Kidney capillary endothelial cell (primary cell): ENCODE measurements around the gene GMPPB.
A peak's percentile ranks its signal among the peaks of the same experiment; 100 is the strongest.
"Not testable (repeated sequence)": the region's sequence is repeated elsewhere in the genome, so short reads cannot be mapped to it uniquely, and the experiment has no call there.

Experiments
- DNase-seq: peaks from one replicate; pipeline ENCODE4 v3.0.0-alpha.2; 2018; ENCODE audit warnings: low spot score

GMPPB gene

GRCh38 chr3:49689908-49690624 lies 33.7 kb downstream of the GMPPB start:
- DNase-seq = not testable (repeated sequence)

GRCh38 chr3:49689046-49689907 lies 34.5 kb downstream of the GMPPB start, which contains the start of the genes MST1 and RNF123:
MST1 (minus strand) TSS chr3:49689474; CDS start chr3:49688691, 783 bp downstream.
RNF123 (plus strand) TSS chr3:49689557; CDS start chr3:49691166, 1,609 bp downstream.
- DNase-seq = peak; percentile 81

GRCh38 chr3:49688338-49689045 lies 35.3 kb downstream of the GMPPB start:
- DNase-seq = not testable (repeated sequence)

DNA sequence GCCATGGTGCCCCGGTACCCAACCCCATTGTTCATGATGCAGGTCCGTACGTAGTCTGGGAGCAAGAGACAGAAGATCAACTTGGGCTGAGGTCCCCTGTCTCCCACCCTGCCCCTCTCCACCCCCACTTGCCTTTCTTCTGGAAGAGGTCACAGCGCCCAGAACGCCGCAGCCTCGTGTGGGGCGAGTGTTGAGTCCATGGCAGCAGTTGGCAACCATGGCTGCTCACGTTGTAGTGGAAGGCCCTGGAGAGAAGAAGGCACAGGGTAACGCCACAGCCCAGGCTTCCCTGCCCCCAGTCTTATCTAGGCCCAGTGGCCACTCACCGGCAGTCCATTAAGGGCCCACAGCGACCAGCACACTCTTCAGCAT lies 36.3 kb downstream of the GMPPB start:
- DNase-seq = not testable (repeated sequence)

DNA sequence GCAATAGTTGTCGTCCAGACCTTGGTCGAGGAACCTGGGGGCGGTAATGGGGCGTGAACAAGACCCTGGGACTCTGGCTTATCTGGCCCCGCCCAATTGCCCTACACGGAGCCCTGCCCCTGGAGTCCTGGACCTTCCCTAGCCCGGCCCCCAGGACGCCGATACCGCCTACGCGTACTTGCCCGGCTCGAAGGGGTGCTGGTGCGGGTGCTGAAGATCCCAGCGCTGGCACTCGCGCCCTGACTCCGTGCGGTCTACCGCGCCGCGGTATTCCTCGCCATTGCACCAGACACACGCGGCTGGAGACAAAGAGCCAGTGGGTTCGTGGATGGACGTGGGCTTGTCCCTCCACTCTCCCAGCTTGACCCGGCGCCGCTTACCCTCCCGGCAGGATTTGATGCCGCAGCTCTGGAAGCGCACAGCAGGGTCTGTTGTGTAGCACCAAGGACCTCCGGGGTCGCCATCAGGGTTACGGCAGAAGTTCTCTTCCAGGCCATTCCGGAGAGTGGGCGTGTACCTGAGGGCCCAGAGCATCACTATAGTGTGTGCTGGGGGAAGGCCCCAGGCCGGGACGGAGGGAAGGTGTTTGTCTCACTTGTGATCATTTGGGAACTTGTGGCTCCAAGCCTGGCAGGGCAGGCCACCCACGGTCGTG lies 36.9 kb downstream of the GMPPB start:
- not testable (repeated sequence) for DNase-seq

- DNase-seq = not testable (repeated sequence)
Measured at GRCh38 chr3:49686346-49686745, 37.4 kb downstream of the GMPPB start.

DNA sequence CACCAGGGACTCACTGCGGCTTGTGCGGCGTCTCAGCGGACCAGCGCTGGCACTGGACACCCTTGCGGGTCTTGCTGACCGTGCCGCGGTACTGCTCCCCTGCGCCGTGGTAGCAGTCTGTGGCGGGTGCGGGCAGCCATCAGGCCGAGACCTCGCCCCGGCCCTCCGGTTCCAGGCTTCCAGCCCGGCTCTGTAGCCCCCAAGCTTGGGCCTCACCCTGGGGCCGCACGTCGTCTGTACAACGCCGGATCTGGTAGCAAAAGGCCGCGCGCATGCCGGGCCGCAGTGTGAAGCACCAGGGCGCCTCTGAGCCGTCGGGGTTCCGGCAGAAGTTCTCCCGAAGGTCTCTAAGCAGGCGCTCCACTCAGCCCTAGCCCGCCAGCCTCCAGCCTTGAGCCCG lies 37.9 kb downstream of the GMPPB start:
- DNase-seq = not testable (repeated sequence)

- DNase-seq = not testable (repeated sequence)
Measured at GRCh38 chr3:49685103-49685502, 38.6 kb downstream of the GMPPB start.

GRCh38 chr3:49684453-49684852 lies 39.3 kb downstream of the GMPPB start:
- not testable (repeated sequence) for DNase-seq

GRCh38 chr3:49683162-49683561 lies 40.6 kb downstream of the GMPPB start:
- no peak for DNase-seq

DNA sequence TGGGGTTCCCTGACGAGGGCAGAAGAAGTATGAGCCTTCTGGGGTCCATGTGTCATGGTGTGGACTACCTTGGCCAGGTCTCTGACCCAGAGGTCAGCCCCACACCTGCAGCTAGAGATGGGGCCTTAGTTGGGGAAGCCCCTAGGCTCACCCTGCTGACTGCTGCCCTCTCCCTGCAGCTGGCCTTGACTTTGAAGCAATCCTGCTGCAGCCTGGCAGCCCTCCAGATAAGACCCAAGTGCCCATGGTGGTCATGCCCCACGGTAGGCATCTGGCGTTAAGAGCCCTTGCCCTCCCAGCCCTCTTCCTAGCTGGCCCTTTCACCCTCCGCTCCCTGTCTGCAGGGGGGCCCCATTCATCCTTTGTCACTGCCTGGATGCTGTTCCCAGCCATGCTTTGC lies 42.2 kb downstream of the GMPPB start:
- no peak for DNase-seq

DNA sequence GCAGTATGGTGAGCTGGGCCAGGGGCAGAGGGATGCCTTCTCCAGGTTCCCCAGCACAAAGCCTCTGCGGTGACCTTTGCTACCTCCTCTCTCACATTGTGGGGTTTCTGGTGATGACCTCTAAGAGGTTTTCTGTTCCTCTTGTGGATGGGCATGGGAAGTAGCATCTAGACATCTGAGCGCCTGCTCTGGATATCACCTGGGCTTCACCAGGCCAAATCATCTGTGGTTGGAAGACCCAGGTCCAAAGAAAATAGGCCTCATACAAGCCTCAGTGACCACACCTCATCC lies 42.6 kb downstream of the GMPPB start:
- DNase-seq = no peak

GRCh38 chr3:49680493-49681231 lies 43.1 kb downstream of the GMPPB start:
- DNase-seq = no peak

DNA sequence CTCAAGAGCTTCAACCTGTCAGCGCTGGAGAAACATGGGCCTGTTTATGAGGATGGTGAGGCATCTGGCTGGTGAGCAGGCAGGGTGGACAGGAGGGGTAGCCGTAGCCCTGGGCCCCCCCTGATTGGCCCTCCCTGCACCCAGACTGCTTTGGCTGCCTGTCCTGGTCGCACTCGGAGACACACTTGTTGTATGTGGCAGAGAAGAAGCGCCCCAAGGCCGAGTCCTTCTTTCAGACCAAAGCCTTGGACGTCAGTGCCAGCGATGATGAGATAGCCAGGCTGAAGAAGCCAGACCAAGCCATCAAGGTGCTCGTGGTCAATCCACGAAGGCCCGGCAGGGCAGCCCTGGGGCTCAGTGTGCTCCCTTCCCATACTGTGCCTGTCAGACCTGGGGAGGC lies 47.8 kb downstream of the GMPPB start:
- no peak for DNase-seq

DNA sequence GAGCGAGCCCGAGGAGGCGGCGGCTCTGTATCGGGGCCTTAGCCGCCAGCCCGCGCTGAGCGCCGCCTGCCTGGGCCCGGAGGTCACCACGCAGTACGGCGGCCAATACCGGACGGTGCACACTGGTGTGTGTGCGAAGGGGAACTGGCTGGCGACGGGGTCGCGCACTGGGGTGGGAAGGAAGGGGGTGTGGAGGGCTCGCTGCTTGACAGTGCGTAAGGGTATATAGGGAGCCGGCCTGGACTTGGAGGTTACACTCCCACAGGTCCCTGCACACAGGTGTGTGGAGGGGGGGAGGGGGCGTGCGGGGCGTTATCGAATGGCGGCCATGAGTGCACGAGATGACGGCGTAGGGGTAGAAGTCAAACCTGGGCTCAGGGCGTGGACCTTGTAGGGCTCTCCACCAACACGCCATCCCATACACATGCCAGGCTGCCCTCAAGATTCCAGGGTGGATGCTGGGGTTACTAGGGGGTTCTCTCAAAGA lies 49.2 kb downstream of the GMPPB start:
- DNase-seq = no peak

- peak; percentile 91 for DNase-seq
Measured at GRCh38 chr3:49673715-49674496, 49.8 kb downstream of the GMPPB start, which contains the start of gene APEH. APEH (plus strand) TSS chr3:49674351; CDS start chr3:49674402, 51 bp downstream.

GRCh38 chr3:49673121-49673714 lies 50.5 kb downstream of the GMPPB start:
- DNase-seq = no peak

- DNase-seq = peak; percentile 63
Measured at GRCh38 chr3:49671291-49672288, 52.2 kb downstream of the GMPPB start.

DNA sequence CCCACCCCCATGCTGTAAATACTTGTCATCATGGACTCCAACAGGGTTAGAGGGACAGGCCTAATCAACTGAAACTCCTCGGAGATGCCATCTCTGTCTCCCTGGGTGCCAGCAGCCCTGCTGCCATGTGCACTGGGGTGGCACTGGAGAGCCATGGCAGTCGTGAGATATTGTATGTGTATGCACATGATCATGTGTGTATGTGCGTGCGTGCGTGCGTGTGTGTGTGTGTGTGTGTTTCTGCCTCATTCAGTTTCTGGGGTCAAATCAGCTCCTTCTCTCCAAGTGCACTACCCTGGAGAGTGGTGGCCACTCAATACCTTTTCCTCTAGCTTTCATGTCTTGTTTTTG lies 52.8 kb downstream of the GMPPB start:
- no peak for DNase-seq
